IMR-90 (cell line): Measurements from ENCODE around the gene BAMBI.

ENCODE experiments used
- CEBPB ChIP-seq: IDR thresholded peaks from 2 replicates; pipeline ENCODE4 v1.6.1; 2012; ENCODE audit warnings: low read depth, low read length, improper control_type of control experiment
- CHD1 ChIP-seq: IDR thresholded peaks from 2 replicates; pipeline ENCODE4 v1.6.1; 2012; ENCODE audit warnings: low read depth, low read length, improper control_type of control experiment
- MAFK ChIP-seq: IDR thresholded peaks from 2 replicates; pipeline ENCODE4 v1.6.1; 2012; ENCODE audit warnings: low read depth, low read length, improper control_type of control experiment
- MAZ ChIP-seq: IDR thresholded peaks from 2 replicates; pipeline ENCODE4 v1.6.1; 2012; ENCODE audit warnings: low read depth, mild to moderate bottlenecking, low read length, improper control_type of control experiment, moderate library complexity, borderline replicate concordance
- POLR2A ChIP-seq: IDR thresholded peaks from 2 replicates; pipeline ENCODE4 v1.6.1; 2012; ENCODE audit warnings: mild to moderate bottlenecking, low read depth, low read length
- RAD21 ChIP-seq: IDR thresholded peaks from 2 replicates; pipeline ENCODE4 v1.6.1; 2012; ENCODE audit warnings: low read length, improper control_type of control experiment
- SMC3 ChIP-seq: fragments of 150-350 bp; IDR thresholded peaks from 2 replicates; pipeline ENCODE4 v1.6.1; 2016; ENCODE audit warnings: low read depth, mild to moderate bottlenecking, antibody characterized with exemption, low read length, moderate library complexity
- TF ChIP-seq, protein P1 (sequence below): conservative IDR thresholded peaks from 2 replicates; pipeline ENCODE4 v1.5.1; 2012; ENCODE audit warnings: mild to moderate bottlenecking, low read depth, low read length, improper control_type of control experiment
- TF ChIP-seq, protein P2 (sequence below): fragments of 150-350 bp; IDR thresholded peaks from 2 replicates; pipeline ENCODE4 v1.6.1; 2017; ENCODE audit warnings: mild to moderate bottlenecking, antibody characterized with exemption, low read length, low read depth
- TF ChIP-seq, protein P3 (sequence below): fragments of 150-350 bp; IDR thresholded peaks from 2 replicates; pipeline ENCODE4 v1.6.1; 2016; ENCODE audit warnings: low read depth, mild to moderate bottlenecking, low read length, moderate library complexity, borderline replicate concordance

DNA sequence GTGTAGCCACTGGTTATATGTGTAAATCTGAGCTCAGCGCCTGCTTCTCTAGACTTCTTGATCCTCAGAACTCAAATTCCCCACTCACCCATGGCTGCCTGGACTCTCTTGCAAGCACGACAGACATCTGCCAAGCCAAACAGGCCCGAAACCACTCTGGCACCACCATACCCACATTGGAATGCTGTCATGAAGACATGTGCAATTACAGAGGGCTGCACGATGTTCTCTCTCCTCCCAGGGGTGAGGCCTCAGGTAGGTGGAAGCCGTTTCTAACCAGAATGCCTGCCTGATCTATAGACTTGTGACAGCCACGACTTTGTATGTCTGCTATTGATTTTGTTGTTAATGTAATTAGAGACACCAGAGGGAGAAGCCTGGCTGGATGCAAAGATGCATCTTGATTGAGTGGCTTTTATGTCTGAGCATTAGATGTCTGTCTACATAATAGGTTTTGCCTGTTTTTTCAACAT, 4.0 kb downstream of the BAMBI start:
- TF ChIP-seq, protein P1, sequence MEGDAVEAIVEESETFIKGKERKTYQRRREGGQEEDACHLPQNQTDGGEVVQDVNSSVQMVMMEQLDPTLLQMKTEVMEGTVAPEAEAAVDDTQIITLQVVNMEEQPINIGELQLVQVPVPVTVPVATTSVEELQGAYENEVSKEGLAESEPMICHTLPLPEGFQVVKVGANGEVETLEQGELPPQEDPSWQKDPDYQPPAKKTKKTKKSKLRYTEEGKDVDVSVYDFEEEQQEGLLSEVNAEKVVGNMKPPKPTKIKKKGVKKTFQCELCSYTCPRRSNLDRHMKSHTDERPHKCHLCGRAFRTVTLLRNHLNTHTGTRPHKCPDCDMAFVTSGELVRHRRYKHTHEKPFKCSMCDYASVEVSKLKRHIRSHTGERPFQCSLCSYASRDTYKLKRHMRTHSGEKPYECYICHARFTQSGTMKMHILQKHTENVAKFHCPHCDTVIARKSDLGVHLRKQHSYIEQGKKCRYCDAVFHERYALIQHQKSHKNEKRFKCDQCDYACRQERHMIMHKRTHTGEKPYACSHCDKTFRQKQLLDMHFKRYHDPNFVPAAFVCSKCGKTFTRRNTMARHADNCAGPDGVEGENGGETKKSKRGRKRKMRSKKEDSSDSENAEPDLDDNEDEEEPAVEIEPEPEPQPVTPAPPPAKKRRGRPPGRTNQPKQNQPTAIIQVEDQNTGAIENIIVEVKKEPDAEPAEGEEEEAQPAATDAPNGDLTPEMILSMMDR = no peak
- TF ChIP-seq CEBPB (no peak), POLR2A (no peak), MAFK (no peak), SMC3 (no peak), MAZ (no peak), CHD1 (no peak), RAD21 (no peak)
- TF ChIP-seq, protein P2, sequence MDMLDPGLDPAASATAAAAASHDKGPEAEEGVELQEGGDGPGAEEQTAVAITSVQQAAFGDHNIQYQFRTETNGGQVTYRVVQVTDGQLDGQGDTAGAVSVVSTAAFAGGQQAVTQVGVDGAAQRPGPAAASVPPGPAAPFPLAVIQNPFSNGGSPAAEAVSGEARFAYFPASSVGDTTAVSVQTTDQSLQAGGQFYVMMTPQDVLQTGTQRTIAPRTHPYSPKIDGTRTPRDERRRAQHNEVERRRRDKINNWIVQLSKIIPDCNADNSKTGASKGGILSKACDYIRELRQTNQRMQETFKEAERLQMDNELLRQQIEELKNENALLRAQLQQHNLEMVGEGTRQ = no peak
- TF ChIP-seq, protein P3, sequence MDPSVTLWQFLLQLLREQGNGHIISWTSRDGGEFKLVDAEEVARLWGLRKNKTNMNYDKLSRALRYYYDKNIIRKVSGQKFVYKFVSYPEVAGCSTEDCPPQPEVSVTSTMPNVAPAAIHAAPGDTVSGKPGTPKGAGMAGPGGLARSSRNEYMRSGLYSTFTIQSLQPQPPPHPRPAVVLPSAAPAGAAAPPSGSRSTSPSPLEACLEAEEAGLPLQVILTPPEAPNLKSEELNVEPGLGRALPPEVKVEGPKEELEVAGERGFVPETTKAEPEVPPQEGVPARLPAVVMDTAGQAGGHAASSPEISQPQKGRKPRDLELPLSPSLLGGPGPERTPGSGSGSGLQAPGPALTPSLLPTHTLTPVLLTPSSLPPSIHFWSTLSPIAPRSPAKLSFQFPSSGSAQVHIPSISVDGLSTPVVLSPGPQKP = no peak
